ENCODE measurements around the gene TMEM147.
A peak's percentile ranks its signal among the peaks of the same experiment; 100 is the strongest.

The TMEM147 gene

GRCh38 chr19:35509861-35510625 lies 35.4 kb upstream of the TMEM147 start:
- H3K4me3 ChIP-seq (ENCODE audit: low read length): peak overlapping the region; percentile 71
- peaks cover 34% of the 10 kb centered on the region for H3K36me3 ChIP-seq (ENCODE audit: control insufficient read depth, low read depth, low read length)
- peaks cover 12% of the 10 kb centered on the region for H3K4me1 ChIP-seq (ENCODE audit: control insufficient read depth, low read depth, low read length)
- peak overlapping the region; percentile 92 for H3K9ac ChIP-seq (ENCODE audit: low read length)
- peaks cover 12% of the 10 kb centered on the region for H3K27me3 ChIP-seq (ENCODE audit: control insufficient read depth, insufficient read depth, low read length)
- H3K9me3 ChIP-seq (ENCODE audit: control insufficient read depth, low read depth, low read length): no peaks in the 10 kb centered on the region
- H3K27ac ChIP-seq (ENCODE audit: low read length): peak overlapping the region; percentile 91

- Histone ChIP-seq H3K4me1 (ENCODE audit: control insufficient read depth, low read depth, low read length) (peaks cover 12% of the 10 kb centered on the region), H3K36me3 (ENCODE audit: control insufficient read depth, low read depth, low read length) (peaks cover 29% of the 10 kb centered on the region), H3K27ac (ENCODE audit: low read length) (no peak overlapping the region), H3K4me3 (ENCODE audit: low read length) (peak overlapping the region; percentile 71), H3K27me3 (ENCODE audit: control insufficient read depth, insufficient read depth, low read length) (peaks cover 12% of the 10 kb centered on the region), H3K9ac (ENCODE audit: low read length) (no peak overlapping the region), H3K9me3 (ENCODE audit: control insufficient read depth, low read depth, low read length) (no peaks in the 10 kb centered on the region)
Observed at GRCh38 chr19:35510626-35510964, 34.8 kb upstream of the TMEM147 start.

- H3K4me1 ChIP-seq (ENCODE audit: control insufficient read depth, low read depth, low read length): peaks cover 12% of the 10 kb centered on the region
Observed at GRCh38 chr19:35511337-35511736, 34.1 kb upstream of the TMEM147 start.

GRCh38 chr19:35512831-35513627 lies 32.4 kb upstream of the TMEM147 start:
- H3K27ac ChIP-seq (ENCODE audit: low read length): no peak overlapping the region
- peaks cover 5% of the 10 kb centered on the region for H3K36me3 ChIP-seq (ENCODE audit: control insufficient read depth, low read depth, low read length)
- no peaks in the 10 kb centered on the region for H3K9me3 ChIP-seq (ENCODE audit: control insufficient read depth, low read depth, low read length)
- no peak overlapping the region for H3K9ac ChIP-seq (ENCODE audit: low read length)
- H3K4me3 ChIP-seq (ENCODE audit: low read length): no peak overlapping the region
- peaks cover 12% of the 10 kb centered on the region for H3K27me3 ChIP-seq (ENCODE audit: control insufficient read depth, insufficient read depth, low read length)
- H3K4me1 ChIP-seq (ENCODE audit: control insufficient read depth, low read depth, low read length): peaks cover 12% of the 10 kb centered on the region

More at GRCh38 chr19:35511337-35511736, 34.1 kb upstream of the TMEM147 start:
- no peak overlapping the region for H3K9ac ChIP-seq (ENCODE audit: low read length)
- H3K4me3 ChIP-seq (ENCODE audit: low read length): no peak overlapping the region
- no peak overlapping the region for H3K27ac ChIP-seq (ENCODE audit: low read length)
- H3K36me3 ChIP-seq (ENCODE audit: control insufficient read depth, low read depth, low read length): peaks cover 22% of the 10 kb centered on the region
- H3K27me3 ChIP-seq (ENCODE audit: control insufficient read depth, insufficient read depth, low read length): peaks cover 12% of the 10 kb centered on the region
- H3K9me3 ChIP-seq (ENCODE audit: control insufficient read depth, low read depth, low read length): no peaks in the 10 kb centered on the region

GRCh38 chr19:35513628-35514281 lies 31.7 kb upstream of the TMEM147 start, which contains the start of gene DMKN:
Gene DMKN (minus strand): TSS chr19:35513649. CDS start chr19:35513475, 174 bp downstream.
- Histone ChIP-seq H3K27me3 (ENCODE audit: control insufficient read depth, insufficient read depth, low read length) (peaks cover 12% of the 10 kb centered on the region), H3K9ac (ENCODE audit: low read length) (no peak within 1 kb of the TSS), H3K36me3 (ENCODE audit: control insufficient read depth, low read depth, low read length) (no peaks in the 10 kb centered on the region)

GRCh38 chr19:35514282-35514809 lies 31.1 kb upstream of the TMEM147 start:
- Histone ChIP-seq H3K4me1 (ENCODE audit: control insufficient read depth, low read depth, low read length) (peaks cover 6% of the 10 kb centered on the region), H3K4me3 (ENCODE audit: low read length) (peak overlapping the region; percentile 46), H3K27ac (ENCODE audit: low read length) (no peak overlapping the region), H3K9ac (ENCODE audit: low read length) (no peak overlapping the region), H3K9me3 (ENCODE audit: control insufficient read depth, low read depth, low read length) (no peaks in the 10 kb centered on the region), H3K27me3 (ENCODE audit: control insufficient read depth, insufficient read depth, low read length) (peaks cover 12% of the 10 kb centered on the region), H3K36me3 (ENCODE audit: control insufficient read depth, low read depth, low read length) (no peaks in the 10 kb centered on the region)

More at GRCh38 chr19:35513628-35514281, 31.7 kb upstream of the TMEM147 start, which contains the start of gene DMKN:
- Histone ChIP-seq H3K27ac (ENCODE audit: low read length) (no peak within 1 kb of the TSS), H3K4me1 (ENCODE audit: control insufficient read depth, low read depth, low read length) (peaks cover 6% of the 10 kb centered on the region), H3K4me3 (ENCODE audit: low read length) (peak within 1 kb of the TSS; percentile 46), H3K9me3 (ENCODE audit: control insufficient read depth, low read depth, low read length) (no peaks in the 10 kb centered on the region)

GRCh38 chr19:35516310-35516709 lies 29.1 kb upstream of the TMEM147 start:
- Histone ChIP-seq H3K27ac (ENCODE audit: low read length) (no peak overlapping the region), H3K27me3 (ENCODE audit: control insufficient read depth, insufficient read depth, low read length) (peaks cover 5% of the 10 kb centered on the region), H3K9me3 (ENCODE audit: control insufficient read depth, low read depth, low read length) (no peaks in the 10 kb centered on the region), H3K4me1 (ENCODE audit: control insufficient read depth, low read depth, low read length) (peaks cover 6% of the 10 kb centered on the region), H3K4me3 (ENCODE audit: low read length) (no peak overlapping the region), H3K9ac (ENCODE audit: low read length) (no peak overlapping the region), H3K36me3 (ENCODE audit: control insufficient read depth, low read depth, low read length) (no peaks in the 10 kb centered on the region)

- Histone ChIP-seq H3K4me1 (ENCODE audit: control insufficient read depth, low read depth, low read length) (peaks cover 6% of the 10 kb centered on the region), H3K27ac (ENCODE audit: low read length) (no peak overlapping the region), H3K9me3 (ENCODE audit: control insufficient read depth, low read depth, low read length) (no peaks in the 10 kb centered on the region), H3K36me3 (ENCODE audit: control insufficient read depth, low read depth, low read length) (no peaks in the 10 kb centered on the region), H3K27me3 (ENCODE audit: control insufficient read depth, insufficient read depth, low read length) (no peaks in the 10 kb centered on the region), H3K4me3 (ENCODE audit: low read length) (no peak overlapping the region), H3K9ac (ENCODE audit: low read length) (no peak overlapping the region)
Observed at GRCh38 chr19:35517342-35517741, 28.1 kb upstream of the TMEM147 start.

- Histone ChIP-seq H3K4me3 (ENCODE audit: low read length) (no peak overlapping the region), H3K27ac (ENCODE audit: low read length) (no peak overlapping the region), H3K36me3 (ENCODE audit: control insufficient read depth, low read depth, low read length) (no peaks in the 10 kb centered on the region), H3K9me3 (ENCODE audit: control insufficient read depth, low read depth, low read length) (no peaks in the 10 kb centered on the region), H3K9ac (ENCODE audit: low read length) (no peak overlapping the region), H3K4me1 (ENCODE audit: control insufficient read depth, low read depth, low read length) (peaks cover 5% of the 10 kb centered on the region), H3K27me3 (ENCODE audit: control insufficient read depth, insufficient read depth, low read length) (no peaks in the 10 kb centered on the region)
Observed at GRCh38 chr19:35518313-35518712, 27.1 kb upstream of the TMEM147 start.

GRCh38 chr19:35519291-35519690 lies 26.1 kb upstream of the TMEM147 start:
- Histone ChIP-seq H3K27ac (ENCODE audit: low read length) (no peak overlapping the region), H3K9ac (ENCODE audit: low read length) (no peak overlapping the region)

GRCh38 chr19:35521124-35521743 lies 24.2 kb upstream of the TMEM147 start:
- H3K27me3 ChIP-seq (ENCODE audit: control insufficient read depth, insufficient read depth, low read length): peaks cover 6% of the 10 kb centered on the region
- peaks cover 14% of the 10 kb centered on the region for H3K4me1 ChIP-seq (ENCODE audit: control insufficient read depth, low read depth, low read length)
- no peak overlapping the region for H3K4me3 ChIP-seq (ENCODE audit: low read length)
- no peaks in the 10 kb centered on the region for H3K36me3 ChIP-seq (ENCODE audit: control insufficient read depth, low read depth, low read length)
- H3K9ac ChIP-seq (ENCODE audit: low read length): no peak overlapping the region
- H3K9me3 ChIP-seq (ENCODE audit: control insufficient read depth, low read depth, low read length): no peaks in the 10 kb centered on the region
- H3K27ac ChIP-seq (ENCODE audit: low read length): no peak overlapping the region

More at GRCh38 chr19:35519291-35519690, 26.1 kb upstream of the TMEM147 start:
- H3K9me3 ChIP-seq (ENCODE audit: control insufficient read depth, low read depth, low read length): no peaks in the 10 kb centered on the region
- no peaks in the 10 kb centered on the region for H3K36me3 ChIP-seq (ENCODE audit: control insufficient read depth, low read depth, low read length)
- H3K4me1 ChIP-seq (ENCODE audit: control insufficient read depth, low read depth, low read length): peaks cover 7% of the 10 kb centered on the region
- no peaks in the 10 kb centered on the region for H3K27me3 ChIP-seq (ENCODE audit: control insufficient read depth, insufficient read depth, low read length)
- H3K4me3 ChIP-seq (ENCODE audit: low read length): no peak overlapping the region

Data from iPS-18a (cell line).